IMR-90 (cell line): ENCODE results near the gene DGKE. TPM values are rescaled to one million over a fixed set of nuclear protein-coding genes. Genes with fewer than 3 reads are reported as not detected.

ENCODE experiments used
- ATAC-seq: fragments of 200-7000 bp; cut with Tn5 transposase; 2 replicates; pipeline ENCODE4 v1.9.1; 2020; ENCODE audit warnings: low read depth, mild to moderate bottlenecking, moderate library complexity
- BruUV-seq: library from RNA; stranded (reverse); fragments of 400-500 nt; replicated peaks from 2 replicates; lab custom pipeline; 2021; lab: Mats Ljungman, UMichigan
- CTCF ChIA-PET: fragments of 300-600 bp; formaldehyde crosslinking; extraction: SDS; loops from one replicate; lab custom pipeline; 2021; ENCODE audit warnings: antibody characterized with exemption; lab: Yijun Ruan, JAX
- POLR2A ChIA-PET: fragments of 300-600 bp; sonication (Branson Sonifier 250); formaldehyde crosslinking; loops from one replicate; lab custom pipeline; 2022; ENCODE audit warnings: antibody characterized with exemption; ENCODE audit not compliant: unreplicated experiment; lab: Charles Lee
- DNase-seq: peaks from one replicate; pipeline ENCODE4 v3.0.0; 2013
- H2AFZ ChIP-seq: replicated peaks from 2 replicates; pipeline ENCODE3; 2013; ENCODE audit warnings: low read length, mild to moderate bottlenecking; ENCODE audit not compliant: poor library complexity
- H2AK5ac ChIP-seq: 2 replicates; pipeline ENCODE4 v1.6.1; 2013; ENCODE audit warnings: low read depth, low read length, inconsistent platforms
- H2AK9ac ChIP-seq: replicated peaks from 2 replicates; pipeline ENCODE3; 2013; ENCODE audit warnings: mild to moderate bottlenecking, low read depth, low read length, moderate library complexity; ENCODE audit not compliant: poor library complexity
- H2BK120ac ChIP-seq: 2 replicates; pipeline ENCODE4 v1.6.1; 2013; ENCODE audit warnings: low read depth, low read length, inconsistent platforms
- H2BK15ac ChIP-seq: 3 replicates; pipeline ENCODE4 v1.6.1; 2013; ENCODE audit warnings: low read depth, low read length, inconsistent platforms
- H2BK20ac ChIP-seq: 2 replicates; pipeline ENCODE4 v1.6.1; 2013; ENCODE audit warnings: low read depth, mild to moderate bottlenecking, inconsistent platforms, low read length, moderate library complexity
- H2BK5ac ChIP-seq: 2 replicates; pipeline ENCODE4 v1.6.1; 2013; ENCODE audit warnings: mild to moderate bottlenecking, low read depth, low read length, inconsistent platforms; ENCODE audit not compliant: poor library complexity, severe bottlenecking
- H3K14ac ChIP-seq: replicated peaks from 2 replicates; pipeline ENCODE4 v1.6.1; 2013; ENCODE audit warnings: low read depth, low read length, inconsistent platforms
- H3K18ac ChIP-seq: 2 replicates; pipeline ENCODE4 v1.6.1; 2013; ENCODE audit warnings: low read depth, low read length, control low read depth
- H3K23ac ChIP-seq: 2 replicates; pipeline ENCODE4 v1.6.1; 2013; ENCODE audit warnings: low read depth, low read length, inconsistent platforms
- H3K27ac ChIP-seq: 2 replicates; pipeline ENCODE4 v1.5.1; 2013; ENCODE audit warnings: mild to moderate bottlenecking, control low read depth, low read length; ENCODE audit not compliant: insufficient read depth
- H3K27me3 ChIP-seq: 2 replicates; pipeline ENCODE4 v1.6.1; 2013; ENCODE audit warnings: low read length; ENCODE audit not compliant: control insufficient read depth, insufficient read depth
- H3K36me3 ChIP-seq: 2 replicates; pipeline ENCODE4 v1.6.1; 2013; ENCODE audit warnings: low read length, mixed read lengths; ENCODE audit not compliant: control insufficient read depth, insufficient read depth
- H3K4ac ChIP-seq: 2 replicates; pipeline ENCODE4 v1.6.1; 2013; ENCODE audit warnings: low read depth, low read length, inconsistent platforms
- H3K4me1 ChIP-seq: 2 replicates; pipeline ENCODE4 v1.6.1; 2013; ENCODE audit warnings: low read length, mixed read lengths; ENCODE audit not compliant: control insufficient read depth, insufficient read depth
- H3K4me2 ChIP-seq: 2 replicates; pipeline ENCODE4 v1.6.1; 2013; ENCODE audit warnings: low read depth, mild to moderate bottlenecking, control low read depth, low read length, moderate library complexity
- H3K4me3 ChIP-seq: 2 replicates; pipeline ENCODE4 v1.5.1; 2013; ENCODE audit warnings: low read depth, mild to moderate bottlenecking, control low read depth, low read length, moderate library complexity; ENCODE audit not compliant: insufficient read depth
- H3K56ac ChIP-seq: 2 replicates; pipeline ENCODE4 v1.6.1; 2013; ENCODE audit warnings: low read length, inconsistent platforms; ENCODE audit not compliant: insufficient read depth; ENCODE audit errors: extremely low read depth
- H3K79me1 ChIP-seq, 2 experiments: 2 replicates each; pipeline ENCODE4 v1.6.1; 2013; ENCODE audit warnings: low read length in 2 of 2, inconsistent platforms in 1 of 2, low read depth in 1 of 2
- H3K9ac ChIP-seq: 2 replicates; pipeline ENCODE4 v1.6.1; 2013; ENCODE audit warnings: low read depth, low read length, control low read depth
- H3K9me1 ChIP-seq: 2 replicates; pipeline ENCODE4 v1.6.1; 2013; ENCODE audit warnings: low read length, inconsistent platforms; ENCODE audit not compliant: insufficient read depth
- H3K9me3 ChIP-seq: 2 replicates; pipeline ENCODE4 v1.6.1; 2013; ENCODE audit warnings: low read length; ENCODE audit not compliant: control insufficient read depth, insufficient read depth
- H4K20me1 ChIP-seq: 2 replicates; pipeline ENCODE4 v1.6.1; 2013; ENCODE audit warnings: low read length, inconsistent platforms; ENCODE audit not compliant: insufficient read depth
- H4K5ac ChIP-seq: 2 replicates; pipeline ENCODE4 v1.6.1; 2013; ENCODE audit warnings: mild to moderate bottlenecking, low read depth, low read length, control low read depth
- H4K8ac ChIP-seq, 2 experiments: 2 replicates each; pipeline ENCODE4 v1.6.1; 2013; ENCODE audit warnings: low read depth in 2 of 2, low read length in 2 of 2, control low read depth in 1 of 2, inconsistent platforms in 1 of 2
- H4K91ac ChIP-seq: 2 replicates; pipeline ENCODE4 v1.6.1; 2013; ENCODE audit warnings: low read depth, low read length, inconsistent platforms; ENCODE audit not compliant: insufficient read depth
- BHLHE40 ChIP-seq: fragments of 150-350 bp; IDR thresholded peaks from 2 replicates; pipeline ENCODE4 v1.6.1; 2016; ENCODE audit warnings: mild to moderate bottlenecking, low read depth, low read length
- CEBPB ChIP-seq: IDR thresholded peaks from 2 replicates; pipeline ENCODE4 v1.6.1; 2012; ENCODE audit warnings: low read depth, low read length, improper control_type of control experiment
- CHD1 ChIP-seq: IDR thresholded peaks from 2 replicates; pipeline ENCODE4 v1.6.1; 2012; ENCODE audit warnings: low read depth, low read length, improper control_type of control experiment
- MAFK ChIP-seq: IDR thresholded peaks from 2 replicates; pipeline ENCODE4 v1.6.1; 2012; ENCODE audit warnings: low read depth, low read length, improper control_type of control experiment
- MAZ ChIP-seq: IDR thresholded peaks from 2 replicates; pipeline ENCODE4 v1.6.1; 2012; ENCODE audit warnings: low read depth, mild to moderate bottlenecking, low read length, improper control_type of control experiment, moderate library complexity, borderline replicate concordance
- NFE2L2 ChIP-seq: fragments of 150-350 bp; IDR thresholded peaks from 2 replicates; pipeline ENCODE4 v1.6.1; 2016; ENCODE audit warnings: low read depth, mild to moderate bottlenecking, low read length
- POLR2A ChIP-seq: IDR thresholded peaks from 2 replicates; pipeline ENCODE4 v1.6.1; 2012; ENCODE audit warnings: mild to moderate bottlenecking, low read depth, low read length
- RCOR1 ChIP-seq: IDR thresholded peaks from 2 replicates; pipeline ENCODE4 v1.6.1; 2012; ENCODE audit warnings: mild to moderate bottlenecking, low read length, improper control_type of control experiment; ENCODE audit not compliant: insufficient replicate concordance
- RFX5 ChIP-seq: IDR thresholded peaks from 2 replicates; pipeline ENCODE4 v1.8.0; 2012; ENCODE audit warnings: low read depth, mild to moderate bottlenecking, low read length, moderate library complexity
- SMC3 ChIP-seq: fragments of 150-350 bp; IDR thresholded peaks from 2 replicates; pipeline ENCODE4 v1.6.1; 2016; ENCODE audit warnings: low read depth, mild to moderate bottlenecking, antibody characterized with exemption, low read length, moderate library complexity
- WGBS, 2 experiments: methylation state at CpG; one replicate each; pipeline versions ENCODE4 v1.1.5 to v1.1.7; 2013; ENCODE audit warnings: missing lambda C conversion rate in 2 of 2; ENCODE audit not compliant: insufficient read length in 1 of 2; ENCODE audit errors: extremely low coverage in 2 of 2; 5-methylcytosine and 5-hydroxymethylcytosine counted together
- dilution Hi-C: fragments of 300-500 bp; cut with HindIII; formaldehyde crosslinking; loops from one replicate; pipeline ENCODE4 v1.14.3; 2018; ENCODE audit warnings: low sequenced_read_pairs; ENCODE audit not compliant: unreplicated experiment
- in situ Hi-C: fragments of 300-500 bp; cut with MboI; formaldehyde crosslinking; loops from 3 replicates; pipeline ENCODE4 v1.14.3; 2019; ENCODE audit warnings: low sequenced_read_pairs, inconsistent platforms, mixed read lengths
- intact Hi-C: fragments of 100-400 bp; cut with micrococcal nuclease; formaldehyde crosslinking; loops from 2 replicates; pipeline ENCODE4 v1.10.0; 2022
- polyA plus RNA-seq, 3 experiments: library from polyadenylated mRNA; depleted of rRNA; stranded (reverse); fragments of >200 nt; gene quantifications; 2 replicates each; pipeline ENCODE4 v1.2.3, GENCODE V29; 2012; ENCODE audit warnings: low replicate concordance in 1 of 3
- total RNA-seq: library from RNA; depleted of rRNA; stranded (reverse); fragments of >200 nt; gene quantifications from 2 replicates; pipeline ENCODE4 v1.2.3, GENCODE V29; 2012
- TF ChIP-seq, protein P1 (sequence below): conservative IDR thresholded peaks from 2 replicates; pipeline ENCODE4 v1.5.1; 2012; ENCODE audit warnings: mild to moderate bottlenecking, low read depth, low read length, improper control_type of control experiment
- TF ChIP-seq, protein P2 (sequence below): fragments of 150-350 bp; IDR thresholded peaks from 2 replicates; pipeline ENCODE4 v1.6.1; 2016; ENCODE audit warnings: low read depth, mild to moderate bottlenecking, low read length, moderate library complexity, borderline replicate concordance

The DGKE gene
- total and polyA plus RNA-seq, 2 of the 4 experiments (the other 2 are of a cell fraction) = 3.9 to 5.0 TPM

DNA sequence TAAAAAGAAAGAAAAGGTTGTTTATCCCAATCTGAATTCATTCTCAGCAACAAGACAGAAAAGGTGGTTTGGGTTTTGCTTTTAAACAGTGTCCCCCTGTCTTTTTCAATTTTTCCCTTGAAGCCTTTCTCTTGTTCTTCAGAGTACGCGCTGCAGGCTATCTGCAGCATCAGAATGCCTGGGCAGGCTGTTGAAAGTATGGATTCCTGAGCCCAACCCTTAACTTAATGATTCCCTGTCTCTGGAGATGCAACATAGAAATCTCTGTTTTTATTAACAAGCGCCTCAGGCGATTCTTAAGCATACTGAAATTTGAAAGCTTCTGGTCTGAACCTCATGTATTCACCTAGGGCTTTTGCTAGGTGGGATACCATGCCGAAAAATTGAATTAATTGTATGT, 32.1 kb downstream of the DGKE start:
- H3K36me3 ChIP-seq = peaks cover 6% of the 10 kb centered on the region
- no peak overlapping the region for H3K4me3 ChIP-seq
- ChIA-PET CTCF (no interaction called here), POLR2A (no interaction called here)
- TF ChIP-seq CEBPB (no peak), NFE2L2 (no peak), MAFK (no peak), RCOR1 (no peak), MAZ (no peak), SMC3 (no peak), POLR2A (no peak), CHD1 (no peak), RFX5 (no peak), BHLHE40 (no peak)
- TF ChIP-seq, protein P1, sequence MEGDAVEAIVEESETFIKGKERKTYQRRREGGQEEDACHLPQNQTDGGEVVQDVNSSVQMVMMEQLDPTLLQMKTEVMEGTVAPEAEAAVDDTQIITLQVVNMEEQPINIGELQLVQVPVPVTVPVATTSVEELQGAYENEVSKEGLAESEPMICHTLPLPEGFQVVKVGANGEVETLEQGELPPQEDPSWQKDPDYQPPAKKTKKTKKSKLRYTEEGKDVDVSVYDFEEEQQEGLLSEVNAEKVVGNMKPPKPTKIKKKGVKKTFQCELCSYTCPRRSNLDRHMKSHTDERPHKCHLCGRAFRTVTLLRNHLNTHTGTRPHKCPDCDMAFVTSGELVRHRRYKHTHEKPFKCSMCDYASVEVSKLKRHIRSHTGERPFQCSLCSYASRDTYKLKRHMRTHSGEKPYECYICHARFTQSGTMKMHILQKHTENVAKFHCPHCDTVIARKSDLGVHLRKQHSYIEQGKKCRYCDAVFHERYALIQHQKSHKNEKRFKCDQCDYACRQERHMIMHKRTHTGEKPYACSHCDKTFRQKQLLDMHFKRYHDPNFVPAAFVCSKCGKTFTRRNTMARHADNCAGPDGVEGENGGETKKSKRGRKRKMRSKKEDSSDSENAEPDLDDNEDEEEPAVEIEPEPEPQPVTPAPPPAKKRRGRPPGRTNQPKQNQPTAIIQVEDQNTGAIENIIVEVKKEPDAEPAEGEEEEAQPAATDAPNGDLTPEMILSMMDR = no peak
- TF ChIP-seq, protein P2, sequence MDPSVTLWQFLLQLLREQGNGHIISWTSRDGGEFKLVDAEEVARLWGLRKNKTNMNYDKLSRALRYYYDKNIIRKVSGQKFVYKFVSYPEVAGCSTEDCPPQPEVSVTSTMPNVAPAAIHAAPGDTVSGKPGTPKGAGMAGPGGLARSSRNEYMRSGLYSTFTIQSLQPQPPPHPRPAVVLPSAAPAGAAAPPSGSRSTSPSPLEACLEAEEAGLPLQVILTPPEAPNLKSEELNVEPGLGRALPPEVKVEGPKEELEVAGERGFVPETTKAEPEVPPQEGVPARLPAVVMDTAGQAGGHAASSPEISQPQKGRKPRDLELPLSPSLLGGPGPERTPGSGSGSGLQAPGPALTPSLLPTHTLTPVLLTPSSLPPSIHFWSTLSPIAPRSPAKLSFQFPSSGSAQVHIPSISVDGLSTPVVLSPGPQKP = no peak
- dilution Hi-C loops = no loop called here
- no peak overlapping the region for H4K8ac ChIP-seq
- peaks cover 5% of the 10 kb centered on the region; the same call in 1 of the 2 replicates for H3K9me1 ChIP-seq
- no peak overlapping the region for H3K56ac ChIP-seq
- H2BK120ac ChIP-seq = no peak overlapping the region
- H4K5ac ChIP-seq = no peak overlapping the region
- H3K14ac ChIP-seq = no peak overlapping the region
- no peak overlapping the region for H3K9ac ChIP-seq
- no peak overlapping the region for H3K27ac ChIP-seq
- peaks cover 4% of the 10 kb centered on the region for H3K4me1 ChIP-seq
- no peaks in the 10 kb centered on the region for H3K79me1 ChIP-seq
- no peak overlapping the region for H2AFZ ChIP-seq
- WGBS, 2 experiments = no CpG with 5 or more reads among the region's 5 CpGs
- no TSS peak for BruUV-seq
- H3K4me2 ChIP-seq = no peak overlapping the region
- no peaks in the 10 kb centered on the region for H4K20me1 ChIP-seq
- no peak overlapping the region for H3K4ac ChIP-seq
- no peak overlapping the region for H2BK20ac ChIP-seq
- no peak overlapping the region for H2BK5ac ChIP-seq
- H3K23ac ChIP-seq = no peak overlapping the region
- H2AK9ac ChIP-seq = no peak overlapping the region
- ATAC-seq (no peak), DNase-seq (no peak)
- H2AK5ac ChIP-seq = no peak overlapping the region
- intact Hi-C loops = no loop called here
- no peak overlapping the region for H3K18ac ChIP-seq
- in situ Hi-C loops = no loop called here
- H4K91ac ChIP-seq = no peak overlapping the region
- H3K27me3 ChIP-seq = no peaks in the 10 kb centered on the region
- H3K9me3 ChIP-seq = no peaks in the 10 kb centered on the region
- H2BK15ac ChIP-seq = no peak overlapping the region
